ENCODE data around the gene DOCK3.
"Not testable (repeated sequence)": the region's sequence is repeated elsewhere in the genome, so short reads cannot be mapped to it uniquely, and the experiment has no call there.

DOCK3 gene

DNA sequence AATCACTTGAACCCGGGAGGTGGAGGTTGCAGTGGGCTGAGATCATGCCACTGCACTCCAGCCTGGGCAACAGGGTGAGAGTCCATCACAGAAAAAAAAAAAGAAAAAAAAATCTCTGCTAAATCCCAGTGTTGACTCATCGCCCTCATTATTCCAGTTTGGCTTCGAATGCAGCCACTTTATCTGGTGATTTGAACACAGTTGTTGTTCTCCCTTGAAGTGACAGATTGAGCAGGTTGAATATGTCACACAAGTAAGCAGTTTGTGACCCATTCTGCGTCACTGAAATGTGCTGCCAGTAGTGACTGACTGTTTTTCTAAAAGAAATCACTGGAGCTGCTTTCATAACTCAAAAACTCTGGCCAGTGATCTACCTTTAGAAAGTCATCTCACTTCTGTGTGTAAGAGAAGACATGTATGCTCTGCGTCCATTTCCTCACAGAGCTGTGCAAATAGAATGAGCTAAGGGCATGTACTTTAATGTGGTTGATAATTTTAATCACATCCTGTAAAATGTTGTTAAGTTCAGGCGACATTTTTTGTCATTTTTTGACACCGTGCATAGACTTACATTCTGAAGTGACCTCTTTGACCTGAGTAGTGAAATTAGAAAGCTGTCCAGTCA lies 12.5 kb downstream of the DOCK3 start:
- no peak for DNase-seq

DNA sequence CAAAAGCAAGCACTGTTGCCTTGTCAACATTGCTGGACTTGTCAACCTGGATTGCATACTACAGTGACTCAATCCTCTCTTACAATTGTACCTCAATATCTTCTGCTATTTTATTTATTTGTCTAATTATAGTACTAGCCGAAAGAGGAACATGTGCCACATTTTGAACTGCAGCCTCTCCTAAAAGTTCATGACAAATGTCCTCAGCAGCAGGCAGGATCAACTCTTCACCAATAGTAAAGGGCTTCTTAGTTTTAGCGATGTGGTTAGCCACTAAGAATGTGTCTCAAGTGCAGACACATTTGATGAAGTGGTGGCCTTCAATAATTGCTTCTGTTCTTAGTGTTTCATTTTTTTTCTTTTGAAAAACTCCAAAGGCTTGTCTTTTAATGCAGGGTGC lies 13.2 kb downstream of the DOCK3 start:
- no peak for DNase-seq

DNA sequence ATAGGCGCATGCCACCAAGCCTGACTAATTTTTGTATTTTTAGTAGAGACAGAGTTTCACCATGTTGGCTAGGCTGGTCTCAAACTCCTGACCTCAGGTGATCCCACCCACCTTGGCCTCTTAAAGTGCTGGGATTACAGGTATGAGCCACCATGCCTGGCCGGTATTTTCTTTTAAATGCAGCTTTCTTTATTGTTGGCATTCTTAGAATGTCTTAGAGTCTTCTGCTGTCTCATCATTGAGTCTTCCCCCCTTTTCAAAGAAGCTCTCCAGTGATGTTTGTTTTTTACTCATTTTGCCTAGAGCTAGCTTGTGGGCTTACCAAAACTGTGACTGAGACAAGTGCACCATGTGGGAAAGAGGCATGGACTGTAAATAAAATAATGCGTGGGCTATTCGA lies 13.9 kb downstream of the DOCK3 start:
- DNase-seq = not testable (repeated sequence)

DNA sequence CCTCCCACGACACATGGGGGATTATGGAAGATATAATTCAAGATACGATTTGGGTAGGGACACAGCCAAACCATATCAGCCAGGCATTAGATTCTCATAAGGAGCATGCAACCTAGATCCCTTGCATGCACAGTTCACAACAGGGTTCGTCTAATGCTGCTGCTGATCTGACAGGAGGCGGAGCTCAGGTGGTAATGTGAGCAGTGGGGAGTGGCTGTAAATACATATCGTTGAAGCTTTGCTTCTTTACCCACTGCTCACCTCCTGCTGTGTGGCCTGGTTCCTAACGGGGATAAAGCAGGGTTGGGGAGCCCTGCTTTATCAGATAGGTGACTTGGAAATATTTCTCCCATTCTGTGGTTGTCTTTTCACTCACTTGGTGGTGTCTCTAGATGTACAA lies 14.8 kb downstream of the DOCK3 start:
- DNase-seq = no peak

DNA sequence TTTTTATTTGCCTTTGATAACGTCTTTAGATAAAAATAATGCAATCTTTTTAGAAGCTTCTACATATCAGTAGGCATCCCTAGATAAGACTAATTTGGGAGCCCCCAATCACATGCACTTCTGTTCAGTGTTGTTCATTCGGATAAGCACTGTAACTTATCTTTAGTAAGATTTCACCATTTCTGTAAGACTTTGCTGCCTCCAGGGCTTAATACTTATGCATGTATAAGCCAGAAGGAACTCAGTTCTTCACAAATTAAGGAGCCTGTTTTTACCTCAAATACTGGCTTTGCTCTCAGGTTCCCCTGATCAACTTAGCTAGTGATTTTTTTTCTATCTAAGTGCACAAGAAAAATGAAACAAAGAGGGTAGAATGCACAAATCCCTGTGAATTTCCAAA lies 20.3 kb downstream of the DOCK3 start:
- DNase-seq = no peak

DNA sequence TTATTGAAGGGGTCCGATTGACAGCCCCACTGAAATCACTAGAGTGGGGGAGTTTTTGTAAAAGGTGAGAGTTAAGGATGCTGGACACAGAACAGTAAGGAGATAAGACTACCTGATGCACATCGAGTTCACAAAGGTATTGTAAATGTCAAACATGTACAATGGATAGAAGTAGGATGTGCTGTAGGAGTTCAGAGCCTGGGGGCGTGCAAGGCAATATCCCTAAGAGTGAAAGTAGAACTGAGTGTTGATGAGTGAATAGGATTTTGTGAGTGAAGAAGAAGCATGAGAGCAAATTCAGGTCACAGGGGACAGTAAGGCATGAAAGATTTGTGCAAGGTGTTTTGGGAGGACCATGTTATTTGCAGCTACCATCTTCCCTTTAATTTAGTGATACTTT lies 21.5 kb downstream of the DOCK3 start:
- DNase-seq = no peak

DNA sequence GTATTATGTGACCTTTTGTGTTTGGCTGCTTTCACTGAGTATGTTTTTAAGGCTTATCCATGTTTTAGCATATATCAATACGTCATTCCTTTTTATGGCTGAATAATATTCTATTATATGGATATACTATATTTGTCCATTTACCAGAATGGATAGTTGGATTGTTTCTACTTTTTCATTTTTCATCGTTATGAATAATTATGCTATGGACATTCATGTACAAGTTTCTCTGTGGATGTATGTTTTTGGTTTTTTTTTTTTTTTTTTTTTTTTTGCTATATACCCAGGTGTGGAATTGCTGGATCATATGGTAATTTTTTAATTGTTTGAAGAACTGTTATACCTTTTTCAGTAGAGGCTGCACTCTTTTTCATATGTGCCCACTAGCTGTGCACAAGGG lies 23.5 kb downstream of the DOCK3 start:
- DNase-seq = no peak

DNA sequence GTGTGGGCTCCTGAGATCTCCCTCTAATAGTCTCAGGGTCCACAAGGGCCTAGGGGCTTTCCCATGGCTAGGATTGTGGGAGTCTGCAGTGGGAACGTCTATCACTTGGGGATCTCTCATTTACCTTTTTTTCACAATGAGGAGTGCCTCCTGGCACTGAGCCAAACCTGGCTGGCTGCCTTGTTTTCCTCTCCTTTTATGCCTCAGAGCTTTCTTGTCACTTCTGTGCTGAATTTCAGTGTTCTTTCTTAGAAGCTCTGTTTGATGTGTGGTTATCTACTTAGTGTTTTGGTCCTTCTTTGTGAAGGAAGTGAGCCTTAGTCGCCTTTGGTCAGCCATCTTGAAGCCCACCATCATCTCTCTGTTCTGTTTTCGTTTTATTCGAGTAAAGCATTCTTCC lies 33.9 kb downstream of the DOCK3 start:
- DNase-seq = no peak

DNA sequence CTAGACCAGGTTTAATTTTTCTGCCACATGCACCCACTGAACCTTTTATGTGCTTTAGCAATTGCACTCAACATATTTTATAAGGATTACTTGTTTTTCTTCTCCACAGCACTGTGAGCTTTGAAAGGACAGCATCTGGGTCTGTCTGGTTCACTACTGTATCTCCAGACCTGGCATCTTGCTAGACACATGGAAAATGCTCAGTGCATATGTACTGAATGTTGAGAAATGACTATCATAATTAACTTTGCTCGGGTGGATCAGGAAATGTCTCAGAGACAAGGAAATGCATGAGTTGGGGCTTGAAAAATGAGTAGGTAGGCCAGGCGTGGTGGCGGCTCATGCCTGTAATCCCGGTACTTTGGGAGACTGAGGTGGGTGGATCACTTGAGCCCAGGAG lies 40.2 kb downstream of the DOCK3 start:
- no peak for DNase-seq

DNA sequence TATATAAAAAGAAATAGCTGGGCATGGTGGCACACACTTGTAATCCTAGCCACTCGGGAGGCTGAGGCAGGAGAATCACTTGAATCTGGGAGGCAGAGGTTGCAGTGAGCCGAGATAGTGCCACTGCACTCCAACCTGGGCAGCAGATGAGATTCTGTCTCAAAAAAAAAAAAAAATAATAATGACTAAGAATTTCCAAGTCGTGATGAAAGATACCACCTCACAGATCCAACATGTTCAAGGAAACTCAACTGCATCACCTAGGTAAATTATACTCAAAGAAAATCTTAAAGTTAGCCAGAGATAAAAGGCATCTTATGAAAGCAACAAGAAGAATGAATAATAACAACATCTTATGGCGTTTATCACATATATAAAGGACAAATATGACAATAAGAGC lies 50.1 kb downstream of the DOCK3 start:
- DNase-seq = no peak

DNA sequence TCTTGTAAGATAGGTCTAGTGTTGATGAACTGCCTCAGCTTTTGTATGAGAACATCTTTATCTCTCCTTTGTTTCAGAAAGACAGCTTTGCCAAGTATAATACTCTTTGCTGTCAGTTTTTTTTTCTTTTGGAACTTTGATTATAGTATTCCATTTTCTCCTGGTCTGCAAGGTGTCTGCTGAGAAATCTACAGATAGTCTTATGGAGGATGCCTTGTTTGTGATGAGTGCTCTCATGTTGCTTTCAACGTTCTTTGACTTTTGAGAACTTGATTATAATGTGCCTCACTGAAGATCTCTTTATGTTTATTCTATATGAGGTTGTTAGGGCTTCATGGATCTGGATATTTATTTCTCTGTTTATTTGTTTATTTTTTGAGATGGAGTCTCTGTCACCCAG lies 60.3 kb downstream of the DOCK3 start:
- no peak for DNase-seq

DNA sequence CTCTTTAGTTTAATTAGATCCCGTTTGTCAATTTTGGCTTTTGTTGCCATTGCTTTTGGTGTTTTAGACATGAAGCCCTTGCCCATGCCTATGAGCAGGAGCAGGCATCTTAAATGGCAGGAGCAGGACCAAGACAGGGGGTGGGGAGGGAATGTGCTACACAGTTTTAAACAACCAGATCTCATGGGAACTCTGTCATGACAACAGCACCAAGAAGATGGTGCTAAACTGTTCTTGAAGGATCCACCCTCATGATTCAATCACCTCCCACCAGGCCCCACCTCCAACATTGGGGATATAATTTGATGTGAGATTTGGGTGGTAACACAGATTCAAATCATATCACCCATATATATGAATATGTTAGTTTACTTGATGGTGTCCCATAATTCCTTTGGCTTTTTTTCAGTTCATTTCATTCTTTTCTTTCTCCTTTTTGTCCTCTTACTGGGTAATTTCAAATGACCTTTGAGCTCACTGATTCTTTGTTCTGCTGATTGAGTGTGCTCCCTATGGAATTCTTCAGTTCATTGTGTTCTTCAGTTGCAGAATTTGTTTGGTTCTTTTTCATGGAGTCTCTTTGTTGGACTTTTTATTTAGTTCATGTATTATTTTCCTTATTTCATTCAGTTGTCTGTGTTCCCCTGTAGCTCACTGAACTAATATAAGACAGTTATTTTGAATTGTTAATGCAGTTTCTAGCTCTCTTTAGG lies 62.6 kb downstream of the DOCK3 start:
- DNase-seq = no peak

DNA sequence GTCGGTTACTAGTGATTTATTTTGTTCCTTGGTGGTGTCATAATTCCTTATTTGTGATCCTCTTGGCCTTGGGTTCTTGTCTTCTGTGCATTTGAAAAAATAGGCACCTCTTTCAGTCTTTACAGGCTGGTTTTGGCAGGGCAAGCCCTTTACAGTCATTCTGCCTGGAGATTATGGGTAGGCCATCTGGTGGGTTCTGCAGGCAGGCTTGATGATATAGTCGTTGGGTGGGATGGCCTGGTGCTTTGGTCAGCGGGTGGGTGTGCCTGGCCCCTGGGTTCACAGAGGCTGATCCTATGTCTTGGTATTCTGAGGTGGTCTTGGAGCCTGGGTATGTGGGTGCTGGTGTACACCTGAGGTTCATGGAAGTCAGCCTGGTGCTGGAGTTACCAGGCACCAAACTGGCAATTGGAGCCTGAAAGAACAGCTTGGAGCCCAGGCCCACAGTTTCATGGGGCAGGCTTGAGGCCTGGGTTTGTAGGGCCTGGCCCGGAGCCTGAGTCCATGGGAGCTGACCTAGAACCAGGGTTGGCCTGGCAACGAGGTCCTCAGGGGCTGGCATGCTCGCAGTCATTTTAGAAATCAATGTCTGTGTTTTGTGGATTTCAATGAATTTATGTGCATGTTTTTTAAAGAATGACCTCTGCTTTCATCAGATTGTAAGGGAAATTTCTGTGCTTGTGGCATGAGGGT lies 63.3 kb downstream of the DOCK3 start:
- DNase-seq = no peak

DNA sequence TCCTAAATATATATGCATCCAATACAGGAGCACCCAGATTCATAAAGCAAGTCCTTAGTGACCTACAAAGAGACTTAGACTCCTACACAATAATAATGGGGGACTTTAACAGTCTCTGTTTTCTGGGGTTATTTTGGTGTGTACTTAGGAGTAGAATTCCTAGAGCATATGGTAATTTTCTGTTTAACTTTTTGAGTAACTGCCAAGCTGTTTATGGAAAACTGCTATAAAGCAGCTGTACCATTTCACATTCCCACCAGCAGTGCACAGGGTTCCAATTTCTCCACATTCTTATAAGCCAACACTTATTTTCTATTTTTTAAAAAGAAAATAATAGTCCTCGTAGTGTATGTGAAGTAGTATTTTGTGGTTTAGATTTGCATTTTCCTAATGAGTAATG lies 68.9 kb downstream of the DOCK3 start:
- DNase-seq = no peak

DNA sequence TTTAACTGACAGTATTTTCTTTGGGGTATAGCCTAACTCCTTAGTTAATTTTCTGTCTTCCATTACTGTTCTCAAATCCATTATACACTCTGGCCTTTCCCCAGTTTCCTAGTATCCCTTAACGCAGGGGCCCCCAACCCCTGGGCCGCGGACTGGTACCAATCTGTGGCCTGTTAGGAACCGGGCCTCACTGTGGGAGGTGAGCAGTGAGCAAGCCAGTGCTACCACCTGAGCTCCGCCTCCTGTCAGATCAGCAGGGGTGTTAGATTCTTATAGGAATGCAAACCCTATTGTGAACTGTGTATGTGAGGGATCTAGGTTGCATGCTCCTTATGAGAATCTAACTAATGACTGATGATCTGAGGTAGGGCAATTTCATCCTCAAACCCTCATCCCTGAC lies 75.1 kb downstream of the DOCK3 start:
- no peak for DNase-seq

DNA sequence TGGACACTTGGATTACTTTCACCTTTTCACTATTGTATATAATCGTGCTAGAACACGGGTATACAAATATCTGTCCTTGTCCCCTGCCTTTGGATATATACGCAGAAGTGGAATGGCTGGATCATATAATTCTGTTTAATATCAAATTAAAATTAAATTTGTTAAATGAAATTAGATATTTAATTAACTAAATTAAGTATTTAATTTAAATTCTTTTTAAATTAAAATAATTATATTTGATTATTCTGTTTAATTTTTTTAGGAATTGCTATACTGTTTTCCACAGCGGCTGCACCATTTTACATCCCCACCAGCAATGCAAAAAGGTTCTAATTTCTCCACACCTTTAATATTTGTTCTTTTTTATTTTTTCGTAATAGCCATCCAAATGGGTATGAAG lies 84.3 kb downstream of the DOCK3 start:
- no peak for DNase-seq

DNA sequence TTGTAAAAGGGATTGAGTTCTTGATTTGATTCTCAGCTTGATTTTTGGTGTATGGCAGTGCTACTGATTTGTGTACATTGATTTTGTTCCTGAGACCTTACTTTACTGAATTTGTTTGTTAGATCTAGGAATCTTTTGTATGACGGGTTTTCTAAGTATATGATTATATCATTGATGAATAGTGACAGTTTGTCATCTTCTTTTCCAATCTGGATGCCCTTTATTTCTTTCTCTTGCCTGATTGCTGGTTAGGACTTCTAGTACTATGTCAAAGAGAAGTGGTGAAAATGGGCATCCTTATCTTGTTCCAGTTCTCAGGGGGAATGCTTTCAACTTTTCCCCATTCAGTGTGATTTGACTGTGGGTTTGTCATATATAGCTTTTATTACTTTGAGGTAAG lies 103.0 kb downstream of the DOCK3 start:
- DNase-seq = no peak

DNA sequence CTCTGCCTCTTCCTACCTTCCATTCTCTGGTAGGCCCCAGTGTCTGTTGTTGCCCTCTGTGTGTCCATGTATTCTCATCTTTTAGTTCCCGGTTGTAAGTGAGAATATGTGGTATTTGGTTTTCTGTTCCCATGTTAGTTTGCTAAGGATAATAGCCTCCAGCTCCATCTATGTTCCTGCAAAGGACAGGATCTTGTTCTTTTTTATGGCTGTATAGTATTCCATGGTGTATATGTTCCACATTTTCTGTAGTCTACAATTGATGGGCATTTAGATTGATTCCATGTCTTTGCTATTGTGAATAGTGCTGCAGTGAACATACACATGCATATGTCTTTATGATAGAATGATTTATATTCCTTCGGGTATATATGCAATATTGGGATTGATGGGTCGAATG lies 107.0 kb downstream of the DOCK3 start:
- DNase-seq = not testable (repeated sequence)

DNA sequence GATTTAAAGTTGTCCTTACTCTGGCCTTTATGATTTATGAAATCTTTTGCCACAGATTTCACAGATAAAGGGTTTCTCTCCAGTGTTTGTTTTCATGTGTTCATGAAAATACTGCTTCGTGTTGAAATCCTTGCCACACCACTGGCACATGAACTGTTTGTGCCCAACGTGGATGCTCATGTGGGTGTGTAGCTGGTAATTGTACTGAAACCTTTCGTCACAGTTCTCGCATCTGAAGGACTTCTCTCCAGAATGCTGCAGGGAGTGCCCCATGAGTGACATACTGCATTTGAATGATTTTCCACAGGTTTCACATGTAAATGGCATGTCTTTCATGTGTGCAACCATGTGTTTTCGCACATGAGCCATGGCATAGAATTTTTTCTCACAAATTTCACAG lies 111.9 kb downstream of the DOCK3 start:
- no peak for DNase-seq

DNA sequence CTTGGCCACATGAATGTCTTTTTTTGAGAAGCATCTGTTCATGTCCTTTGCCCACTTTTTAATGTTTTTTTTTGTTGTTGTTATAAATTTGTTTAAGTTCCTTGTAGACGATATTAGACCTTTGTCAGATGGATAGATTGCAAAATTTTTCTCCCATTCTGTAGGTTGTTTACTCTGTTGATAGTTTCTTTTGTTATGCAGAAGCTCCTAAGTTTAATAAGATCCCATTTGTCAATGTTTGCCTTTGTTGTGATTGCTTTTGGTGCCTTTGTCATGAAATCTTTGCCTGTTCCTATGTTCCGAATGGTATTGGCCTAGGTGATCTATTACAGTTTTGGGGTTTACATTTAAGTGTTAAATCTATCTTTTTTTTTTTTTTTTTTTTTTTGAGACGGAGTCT lies 116.2 kb downstream of the DOCK3 start:
- not testable (repeated sequence) for DNase-seq

DNA sequence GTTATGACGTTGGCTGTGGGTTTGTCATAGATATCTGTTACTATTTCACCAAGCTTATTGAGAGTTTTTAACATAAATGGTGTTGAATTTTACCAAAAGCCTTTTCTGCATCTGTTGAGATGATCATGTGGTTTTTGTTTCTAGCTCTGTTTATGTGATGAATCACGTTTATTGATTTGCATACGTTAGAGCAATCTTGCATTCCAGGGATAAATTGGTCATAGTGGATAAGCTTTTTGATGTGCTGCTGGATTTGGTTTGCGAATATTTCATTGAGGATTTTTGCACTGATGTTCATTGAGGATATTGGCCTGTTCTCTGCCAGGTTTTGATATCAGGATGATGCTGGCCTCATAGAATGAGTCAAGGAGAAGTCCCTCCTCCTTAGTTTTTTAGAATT lies 117.8 kb downstream of the DOCK3 start:
- DNase-seq = no peak

DNA sequence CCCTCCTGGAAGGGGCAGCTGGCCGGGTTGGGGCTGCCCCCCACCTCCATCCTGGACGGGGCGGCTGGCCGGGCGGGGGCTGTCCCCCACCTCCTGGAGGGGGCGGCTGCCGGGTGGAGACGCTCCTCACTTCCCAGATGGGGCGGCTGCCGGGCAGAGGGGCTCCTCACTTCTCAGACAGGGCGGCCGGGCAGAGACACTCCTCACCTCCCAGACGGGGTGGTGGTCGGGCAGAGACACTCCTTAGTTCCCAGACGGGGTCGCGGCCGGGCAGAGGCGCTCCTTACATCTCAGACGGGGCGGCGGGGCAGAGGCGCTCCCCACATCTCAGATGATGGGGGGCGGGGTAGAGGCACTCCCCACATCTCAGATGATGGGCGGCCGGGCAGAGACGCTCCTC lies 129.1 kb downstream of the DOCK3 start:
- DNase-seq = not testable (repeated sequence)

DNA sequence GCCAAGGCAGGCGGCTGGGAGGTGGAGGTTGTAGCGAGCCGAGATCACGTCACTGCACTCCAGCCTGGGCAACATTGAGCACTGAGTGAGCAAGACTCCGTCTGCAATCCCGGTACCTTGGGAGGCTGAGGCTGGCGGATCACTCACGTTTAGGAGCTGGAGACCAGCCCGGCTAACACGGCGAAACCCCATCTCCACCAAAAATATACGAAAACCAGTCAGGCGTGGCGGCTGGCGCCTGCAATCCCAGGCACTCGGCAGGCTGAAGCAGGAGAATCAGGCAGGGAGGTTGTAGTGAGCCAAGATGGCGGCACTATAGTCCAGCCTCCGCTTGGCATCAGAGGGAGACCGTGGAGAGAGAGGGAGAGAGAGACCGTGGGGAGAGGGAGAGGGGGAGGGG lies 129.6 kb downstream of the DOCK3 start:
- DNase-seq = not testable (repeated sequence)

DNA sequence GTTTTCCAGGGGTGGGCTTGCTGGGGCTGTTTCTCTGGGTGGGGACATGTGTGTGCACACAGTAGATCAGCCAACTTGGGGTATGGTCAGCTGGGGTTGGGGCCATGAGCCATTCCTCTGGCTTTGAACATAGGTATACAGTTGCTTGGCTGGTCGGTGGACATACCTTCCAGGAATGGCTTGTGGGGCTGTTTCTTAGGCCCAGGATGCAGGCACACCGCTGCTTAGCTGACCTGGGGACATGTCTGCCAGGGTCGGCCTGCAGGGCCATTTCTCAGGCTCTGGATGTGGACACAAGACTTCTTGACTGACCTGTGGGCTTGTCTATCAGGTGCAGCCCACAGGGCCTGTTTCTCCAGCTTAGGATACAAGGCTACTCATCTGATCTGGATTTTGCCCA lies 130.6 kb downstream of the DOCK3 start:
- DNase-seq = no peak

DNA sequence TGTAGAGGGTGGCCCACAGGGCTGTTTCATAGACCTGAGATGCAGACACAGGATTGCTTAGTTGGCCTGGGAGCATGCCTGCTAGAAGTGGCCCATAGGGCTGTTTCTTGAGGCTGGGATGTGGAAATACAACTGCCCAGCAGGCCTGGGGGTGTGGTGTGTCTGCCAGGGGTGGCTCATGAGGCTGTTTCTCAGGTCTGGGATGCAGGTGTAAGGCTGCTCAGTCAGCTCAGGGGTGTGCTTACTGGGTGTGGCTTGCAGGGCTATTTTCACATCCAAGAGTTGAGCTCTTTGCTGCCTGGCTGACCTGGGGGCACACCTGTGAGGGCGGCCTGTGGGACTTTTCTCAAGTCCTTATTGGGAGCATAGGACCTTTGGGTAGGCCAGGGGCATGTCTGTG lies 131.3 kb downstream of the DOCK3 start:
- no peak for DNase-seq
